OCI-LY7 (cell line): ENCODE data around the gene ALAS2. TPM values are rescaled to one million over a fixed set of nuclear protein-coding genes. Genes with fewer than 3 reads are reported as not detected.
A peak's percentile ranks its signal among the peaks of the same experiment; 100 is the strongest.
"Not testable (repeated sequence)": the region's sequence is repeated elsewhere in the genome, so short reads cannot be mapped to it uniquely, and the experiment has no call there.

Experiments used
- BruUV-seq: library from RNA; stranded (reverse); fragments of 400-500 nt; replicated peaks from 2 replicates; lab custom pipeline; 2021; lab: Mats Ljungman, UMichigan
- CTCF ChIA-PET: fragments of 300-600 bp; sonication (Branson Sonifier 250); formaldehyde crosslinking; loops from one replicate; lab custom pipeline; 2022; ENCODE audit warnings: antibody characterized with exemption; ENCODE audit not compliant: unreplicated experiment; lab: Charles Lee
- POLR2A ChIA-PET: fragments of 300-600 bp; sonication (Branson Sonifier 250); formaldehyde crosslinking; loops from one replicate; lab custom pipeline; 2022; ENCODE audit warnings: antibody characterized with exemption; lab: Charles Lee
- DNase-seq: peaks from one replicate; pipeline ENCODE4 v3.0.0-alpha.2; 2015; ENCODE audit warnings: low spot score
- H2AFZ ChIP-seq: fragments of 200-600 bp; sonication (generic), shearing (Covaris generic); 2 replicates; pipeline ENCODE4 v1.6.1; 2014; ENCODE audit warnings: mild to moderate bottlenecking, antibody characterized with exemption, low read length, moderate library complexity
- H3K27ac ChIP-seq: fragments of 200-600 bp; sonication (generic); 2 replicates; pipeline ENCODE4 v1.5.1; 2014; ENCODE audit warnings: mixed run types, low read depth, mild to moderate bottlenecking, moderate library complexity, low read length, inconsistent platforms; ENCODE audit not compliant: poor library complexity, severe bottlenecking
- H3K36me3 ChIP-seq: fragments of 200-600 bp; sonication (generic); 2 replicates; pipeline ENCODE4 v1.6.1; 2014; ENCODE audit warnings: mild to moderate bottlenecking, antibody characterized with exemption, low read length, moderate library complexity, mixed read lengths; ENCODE audit not compliant: insufficient read depth
- H3K4me1 ChIP-seq: fragments of 200-600 bp; sonication (generic); 2 replicates; pipeline ENCODE4 v1.5.1; 2014; ENCODE audit warnings: mild to moderate bottlenecking, low read length; ENCODE audit not compliant: insufficient read depth, poor library complexity, severe bottlenecking
- H3K4me2 ChIP-seq: fragments of 200-600 bp; sonication (generic); 2 replicates; pipeline ENCODE4 v1.6.1; 2014; ENCODE audit warnings: mild to moderate bottlenecking, low read length
- H3K4me3 ChIP-seq: fragments of 200-600 bp; sonication (generic); 2 replicates; pipeline ENCODE4 v1.5.1; 2014; ENCODE audit warnings: mild to moderate bottlenecking, low read depth, low read length; ENCODE audit not compliant: poor library complexity, severe bottlenecking
- H3K79me2 ChIP-seq: fragments of 200-600 bp; sonication (generic); 2 replicates; pipeline ENCODE4 v1.6.1; 2016; ENCODE audit warnings: low read depth, mild to moderate bottlenecking, low read length, moderate library complexity, mixed read lengths; ENCODE audit not compliant: insufficient read depth
- H3K9me2 ChIP-seq: fragments of 200-600 bp; sonication (generic); 2 replicates; pipeline ENCODE4 v1.6.1; 2016; ENCODE audit warnings: mild to moderate bottlenecking, low read length, mixed read lengths; ENCODE audit not compliant: insufficient read depth
- H3K9me3 ChIP-seq: fragments of 200-600 bp; sonication (generic); 2 replicates; pipeline ENCODE4 v1.6.1; 2014; ENCODE audit warnings: mild to moderate bottlenecking, mixed run types, low read length, mixed read lengths
- H4K20me1 ChIP-seq: fragments of 200-600 bp; sonication (generic); 2 replicates; pipeline ENCODE4 v1.6.1; 2014; ENCODE audit warnings: mild to moderate bottlenecking, antibody characterized with exemption, low read length, moderate library complexity, mixed read lengths; ENCODE audit not compliant: insufficient read depth
- EZH2phosphoT487 ChIP-seq: fragments of 200-600 bp; sonication (generic); IDR thresholded peaks from 2 replicates; pipeline ENCODE4 v1.6.1; 2018; ENCODE audit warnings: low read depth, borderline replicate concordance, mild to moderate bottlenecking, mixed run types, antibody characterized with exemption, low read length, moderate library complexity, mixed read lengths
- intact Hi-C: fragments of 100-400 bp; cut with micrococcal nuclease; formaldehyde crosslinking; loops from one replicate; pipeline ENCODE4 v1.10.0; 2022; ENCODE audit not compliant: unreplicated experiment
- total RNA-seq, 2 experiments: library from RNA; depleted of rRNA in 1 of 2; stranded (reverse); fragments of >200 nt in 1 of 2; shearing (Covaris generic) in 1 of 2; gene quantifications; 2 replicates each; pipeline ENCODE4 v1.2.3, GENCODE V29; 2014 to 2022
- TF ChIP-seq, protein P1 (sequence below): fragments of 200-600 bp; sonication (generic); conservative IDR thresholded peaks from 2 replicates; pipeline ENCODE4 v1.5.1; 2014; ENCODE audit warnings: mild to moderate bottlenecking, antibody characterized with exemption, low read length, moderate library complexity, mixed read lengths

The ALAS2 gene
- total RNA-seq, 2 experiments from 2014 or later: not detected

DNA sequence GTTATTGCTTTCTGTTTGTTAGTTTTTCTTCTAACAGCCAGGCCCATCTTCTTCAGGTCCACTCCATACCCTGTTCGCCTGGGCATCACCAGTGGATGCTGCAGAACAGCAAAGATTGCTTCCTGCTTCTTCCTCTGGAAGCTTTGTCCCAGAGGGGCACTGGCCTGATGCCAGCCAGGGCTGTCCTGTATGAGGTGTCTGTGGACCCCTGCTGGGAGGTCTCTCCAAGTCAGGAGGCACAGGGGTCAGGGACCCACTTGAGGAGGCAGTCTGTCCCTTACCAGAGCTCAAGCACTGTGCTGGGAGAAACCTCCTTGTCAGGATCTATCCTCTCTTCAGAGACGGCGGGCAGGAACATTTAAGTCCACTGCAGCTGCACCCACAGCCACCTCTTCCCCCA, 41.5 kb upstream of the ALAS2 start:
- no peaks in the 10 kb centered on the region for H3K9me3 ChIP-seq
- TF ChIP-seq EZH2phosphoT487: no peak
- TF ChIP-seq, protein P1, sequence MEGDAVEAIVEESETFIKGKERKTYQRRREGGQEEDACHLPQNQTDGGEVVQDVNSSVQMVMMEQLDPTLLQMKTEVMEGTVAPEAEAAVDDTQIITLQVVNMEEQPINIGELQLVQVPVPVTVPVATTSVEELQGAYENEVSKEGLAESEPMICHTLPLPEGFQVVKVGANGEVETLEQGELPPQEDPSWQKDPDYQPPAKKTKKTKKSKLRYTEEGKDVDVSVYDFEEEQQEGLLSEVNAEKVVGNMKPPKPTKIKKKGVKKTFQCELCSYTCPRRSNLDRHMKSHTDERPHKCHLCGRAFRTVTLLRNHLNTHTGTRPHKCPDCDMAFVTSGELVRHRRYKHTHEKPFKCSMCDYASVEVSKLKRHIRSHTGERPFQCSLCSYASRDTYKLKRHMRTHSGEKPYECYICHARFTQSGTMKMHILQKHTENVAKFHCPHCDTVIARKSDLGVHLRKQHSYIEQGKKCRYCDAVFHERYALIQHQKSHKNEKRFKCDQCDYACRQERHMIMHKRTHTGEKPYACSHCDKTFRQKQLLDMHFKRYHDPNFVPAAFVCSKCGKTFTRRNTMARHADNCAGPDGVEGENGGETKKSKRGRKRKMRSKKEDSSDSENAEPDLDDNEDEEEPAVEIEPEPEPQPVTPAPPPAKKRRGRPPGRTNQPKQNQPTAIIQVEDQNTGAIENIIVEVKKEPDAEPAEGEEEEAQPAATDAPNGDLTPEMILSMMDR: no peak
- no peaks in the 10 kb centered on the region for H4K20me1 ChIP-seq
- H2AFZ ChIP-seq: no peak overlapping the region
- no peak overlapping the region for H3K27ac ChIP-seq
- ChIA-PET POLR2A (no interaction called here), CTCF (no interaction called here)
- H3K4me3 ChIP-seq: no peak overlapping the region
- H3K4me2 ChIP-seq: no peak overlapping the region
- no peaks in the 10 kb centered on the region for H3K4me1 ChIP-seq
- intact Hi-C loops: no loop called here
- H3K9me2 ChIP-seq: no peaks in the 10 kb centered on the region
- H3K79me2 ChIP-seq: no peaks in the 10 kb centered on the region
- DNase-seq: no peak
- BruUV-seq: no TSS peak
- H3K36me3 ChIP-seq: no peaks in the 10 kb centered on the region

DNA sequence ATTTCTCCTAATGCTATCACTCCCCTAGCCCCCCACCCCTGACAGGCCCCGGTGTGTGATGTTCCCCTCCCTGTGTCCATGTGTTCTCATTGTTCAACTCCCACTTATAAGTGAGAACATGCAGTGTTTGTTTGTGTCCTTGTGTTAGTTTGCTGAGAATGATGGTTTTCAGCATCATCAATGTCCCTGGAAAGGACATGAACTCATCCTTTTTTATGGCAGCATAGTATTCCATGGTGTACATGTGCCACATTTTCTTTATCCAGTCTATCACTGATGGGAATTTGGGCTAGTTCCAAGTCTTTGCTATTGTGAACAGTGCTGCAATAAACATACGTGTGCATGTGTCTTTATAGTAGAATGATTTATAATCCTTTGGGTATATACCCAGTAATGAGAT, 36.4 kb upstream of the ALAS2 start:
- intact Hi-C loops, H3K9me3 ChIP-seq, DNase-seq, H3K27ac ChIP-seq, POLR2A ChIA-PET, H3K4me2 ChIP-seq, H3K9me2 ChIP-seq, H3K79me2 ChIP-seq, CTCF ChIA-PET, BruUV-seq, H3K4me3 ChIP-seq, H3K36me3 ChIP-seq, H3K4me1 ChIP-seq, H4K20me1 ChIP-seq, H2AFZ ChIP-seq: not testable (repeated sequence)

DNA sequence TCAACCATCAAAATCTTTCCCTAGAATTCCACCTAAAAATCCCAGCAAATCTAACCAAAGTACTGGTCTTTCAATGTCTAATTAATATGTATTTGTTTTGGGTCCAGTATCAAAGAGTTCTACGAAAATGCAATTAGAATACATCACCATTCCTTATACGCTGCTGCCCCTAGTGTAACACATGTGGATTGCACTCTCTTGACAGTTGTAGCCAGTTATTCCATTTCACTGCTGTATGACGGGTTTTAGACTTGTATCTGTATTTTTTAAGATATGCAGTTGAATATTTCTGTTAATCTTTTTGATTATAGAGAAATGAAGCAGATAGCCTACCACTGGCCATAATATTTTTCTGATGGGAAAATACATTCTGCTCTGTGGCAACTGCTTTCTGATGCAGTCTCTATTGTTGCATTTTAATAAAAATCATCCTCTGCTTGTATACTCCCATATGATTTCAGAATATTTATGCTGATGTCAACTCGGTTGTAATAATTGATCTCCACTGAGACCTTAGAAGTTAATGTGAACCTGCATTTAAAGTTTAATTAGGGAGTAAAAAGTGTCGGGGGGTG, 27.0 kb upstream of the ALAS2 start:
- BruUV-seq: no TSS peak
- Histone ChIP-seq H4K20me1 (no peaks in the 10 kb centered on the region), H3K4me3 (no peak overlapping the region), H3K9me2 (no peaks in the 10 kb centered on the region), H3K27ac (no peak overlapping the region), H3K36me3 (no peaks in the 10 kb centered on the region), H2AFZ (no peak overlapping the region), H3K9me3 (no peaks in the 10 kb centered on the region), H3K4me2 (no peak overlapping the region), H3K4me1 (no peaks in the 10 kb centered on the region), H3K79me2 (no peaks in the 10 kb centered on the region)
- peak; percentile 32 for DNase-seq
- no peak for TF ChIP-seq EZH2phosphoT487
- TF ChIP-seq, protein P1: peak; percentile 80
- CTCF ChIA-PET: no interaction called here
- intact Hi-C loops: loop anchor here (5.0 kb wide), 1 partner anchor 165 kb away; no protein-coding TSS in a partner anchor
- POLR2A ChIA-PET: no interaction called here
